ENCODE measurements around the gene ZNF292.
A peak's percentile ranks its signal among the peaks of the same experiment; 100 is the strongest.

ZNF292 gene

GRCh38 chr6:87251725-87252124 lies 96.4 kb downstream of the ZNF292 start:
- no peak for DNase-seq
- no peak for TF ChIP-seq POLR2A (IDR thresholded peaks at IDR 0.05; ENCODE audit: low read length)
- TF ChIP-seq GATA1 (IDR thresholded peaks at IDR 0.05; ENCODE audit: low read depth, low read length): no peak

GRCh38 chr6:87257046-87257445 lies 101.7 kb downstream of the ZNF292 start:
- DNase-seq: no peak
- TF ChIP-seq POLR2A (IDR thresholded peaks at IDR 0.05; ENCODE audit: low read length) (no peak), GATA1 (IDR thresholded peaks at IDR 0.05; ENCODE audit: low read depth, low read length) (no peak)

- TF ChIP-seq POLR2A (IDR thresholded peaks at IDR 0.05; ENCODE audit: low read length) (no peak), GATA1 (IDR thresholded peaks at IDR 0.05; ENCODE audit: low read depth, low read length) (no peak)
- no peak for DNase-seq
Observed at GRCh38 chr6:87257565-87257964, 102.2 kb downstream of the ZNF292 start.

- no peak for DNase-seq
- no peak for TF ChIP-seq POLR2A (IDR thresholded peaks at IDR 0.05; ENCODE audit: low read length)
- no peak for TF ChIP-seq GATA1 (IDR thresholded peaks at IDR 0.05; ENCODE audit: low read depth, low read length)
Observed at GRCh38 chr6:87257975-87258374, 102.6 kb downstream of the ZNF292 start.

- no peak for TF ChIP-seq POLR2A (IDR thresholded peaks at IDR 0.05; ENCODE audit: low read length)
- TF ChIP-seq GATA1 (IDR thresholded peaks at IDR 0.05; ENCODE audit: low read depth, low read length): no peak
- no peak for DNase-seq
Observed at GRCh38 chr6:87259791-87260190, 104.4 kb downstream of the ZNF292 start.

GRCh38 chr6:87261534-87261933 lies 106.2 kb downstream of the ZNF292 start:
- no peak for DNase-seq
- TF ChIP-seq POLR2A (IDR thresholded peaks at IDR 0.05; ENCODE audit: low read length): no peak

GRCh38 chr6:87264481-87264880 lies 109.1 kb downstream of the ZNF292 start:
- no peak for TF ChIP-seq POLR2A (IDR thresholded peaks at IDR 0.05; ENCODE audit: low read length)
- no peak for DNase-seq

GRCh38 chr6:87274660-87275274 lies 119.4 kb downstream of the ZNF292 start:
- TF ChIP-seq POLR2A (IDR thresholded peaks at IDR 0.05; ENCODE audit: low read length): no peak
- no peak for TF ChIP-seq GATA1 (IDR thresholded peaks at IDR 0.05; ENCODE audit: low read depth, low read length)
- DNase-seq: no peak

- no peak for TF ChIP-seq POLR2A (IDR thresholded peaks at IDR 0.05; ENCODE audit: low read length)
- TF ChIP-seq GATA1 (IDR thresholded peaks at IDR 0.05; ENCODE audit: low read depth, low read length): no peak
- no peak for DNase-seq
Observed at GRCh38 chr6:87276624-87277023, 121.3 kb downstream of the ZNF292 start.

- no peak for TF ChIP-seq POLR2A (IDR thresholded peaks at IDR 0.05; ENCODE audit: low read length)
- no peak for TF ChIP-seq GATA1 (IDR thresholded peaks at IDR 0.05; ENCODE audit: low read depth, low read length)
- DNase-seq: peak; percentile 53 to 55
Observed at GRCh38 chr6:87277123-87277522, 121.8 kb downstream of the ZNF292 start.

- TF ChIP-seq POLR2A (IDR thresholded peaks at IDR 0.05; ENCODE audit: low read length) (no peak), GATA1 (IDR thresholded peaks at IDR 0.05; ENCODE audit: low read depth, low read length) (no peak)
- DNase-seq: peak in 1 of 2 experiments; percentile 6
Observed at GRCh38 chr6:87279196-87279595, 123.8 kb downstream of the ZNF292 start.

- TF ChIP-seq GATA1 (IDR thresholded peaks at IDR 0.05; ENCODE audit: low read depth, low read length): no peak
- DNase-seq: no peak
Observed at GRCh38 chr6:87281426-87281825, 126.1 kb downstream of the ZNF292 start.

- TF ChIP-seq POLR2A (IDR thresholded peaks at IDR 0.05; ENCODE audit: low read length) (no peak), GATA1 (IDR thresholded peaks at IDR 0.05; ENCODE audit: low read depth, low read length) (no peak)
- no peak for DNase-seq
Observed at GRCh38 chr6:87282743-87283142, 127.4 kb downstream of the ZNF292 start.

GRCh38 chr6:87283461-87283860 lies 128.1 kb downstream of the ZNF292 start:
- TF ChIP-seq GATA1 (IDR thresholded peaks at IDR 0.05; ENCODE audit: low read depth, low read length) (no peak), POLR2A (IDR thresholded peaks at IDR 0.05; ENCODE audit: low read length) (no peak)
- DNase-seq: no peak

- TF ChIP-seq POLR2A (IDR thresholded peaks at IDR 0.05; ENCODE audit: low read length): no peak
- TF ChIP-seq GATA1 (IDR thresholded peaks at IDR 0.05; ENCODE audit: low read depth, low read length): no peak
- DNase-seq: no peak
Observed at GRCh38 chr6:87287251-87287650, 131.9 kb downstream of the ZNF292 start.

GRCh38 chr6:87289571-87289970 lies 134.2 kb downstream of the ZNF292 start:
- TF ChIP-seq POLR2A (IDR thresholded peaks at IDR 0.05; ENCODE audit: low read length) (no peak), GATA1 (IDR thresholded peaks at IDR 0.05; ENCODE audit: low read depth, low read length) (no peak)
- no peak for DNase-seq

Data from erythroblast (primary cell).